ENCODE measurements around the gene ZSCAN10. TPM values are rescaled to one million over a fixed set of nuclear protein-coding genes. Genes with fewer than 3 reads are reported as not detected.

The ZSCAN10 gene
- total and polyA plus RNA-seq, 7 donors: 0.07 to 0.16 TPM; not detected in 5

DNA sequence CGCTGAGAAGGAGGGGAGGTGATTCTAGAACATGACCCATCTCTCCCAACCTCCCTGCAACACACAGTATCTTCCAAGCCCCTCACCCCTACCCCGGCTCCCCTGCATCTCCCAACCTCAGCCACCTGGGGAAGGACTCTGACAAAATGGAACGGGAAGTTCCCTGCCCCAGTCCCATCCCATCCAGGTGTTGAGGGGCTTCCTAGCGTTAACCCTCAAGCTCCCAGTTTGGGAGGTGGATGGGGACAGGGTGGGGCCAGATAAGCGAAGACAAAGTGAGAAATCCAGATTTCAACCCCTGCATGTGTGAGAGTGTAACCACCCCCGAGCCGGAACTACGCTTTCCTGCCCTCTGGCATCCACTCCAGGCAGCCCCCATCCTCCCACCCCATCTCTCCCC is 1.8 kb downstream of the ZSCAN10 start:
- ATAC-seq (no peak), DNase-seq (peak in 1 of 2 donors; percentile 24)
- 49 to 60% (median 50%) methylated on average over 8 of the region's 8 CpGs for WGBS, 3 donors
- TF ChIP-seq, protein P1, sequence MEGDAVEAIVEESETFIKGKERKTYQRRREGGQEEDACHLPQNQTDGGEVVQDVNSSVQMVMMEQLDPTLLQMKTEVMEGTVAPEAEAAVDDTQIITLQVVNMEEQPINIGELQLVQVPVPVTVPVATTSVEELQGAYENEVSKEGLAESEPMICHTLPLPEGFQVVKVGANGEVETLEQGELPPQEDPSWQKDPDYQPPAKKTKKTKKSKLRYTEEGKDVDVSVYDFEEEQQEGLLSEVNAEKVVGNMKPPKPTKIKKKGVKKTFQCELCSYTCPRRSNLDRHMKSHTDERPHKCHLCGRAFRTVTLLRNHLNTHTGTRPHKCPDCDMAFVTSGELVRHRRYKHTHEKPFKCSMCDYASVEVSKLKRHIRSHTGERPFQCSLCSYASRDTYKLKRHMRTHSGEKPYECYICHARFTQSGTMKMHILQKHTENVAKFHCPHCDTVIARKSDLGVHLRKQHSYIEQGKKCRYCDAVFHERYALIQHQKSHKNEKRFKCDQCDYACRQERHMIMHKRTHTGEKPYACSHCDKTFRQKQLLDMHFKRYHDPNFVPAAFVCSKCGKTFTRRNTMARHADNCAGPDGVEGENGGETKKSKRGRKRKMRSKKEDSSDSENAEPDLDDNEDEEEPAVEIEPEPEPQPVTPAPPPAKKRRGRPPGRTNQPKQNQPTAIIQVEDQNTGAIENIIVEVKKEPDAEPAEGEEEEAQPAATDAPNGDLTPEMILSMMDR (IDR thresholded peaks at IDR 0.05): no peak
- Histone ChIP-seq H3K4me1 (peaks cover 8% of the 10 kb centered on the region), H3K9me3 (no peaks in the 10 kb centered on the region), H3K36me3 (ENCODE audit: insufficient read depth in 1 of 2, low read depth in 1 of 2) (no peaks in the 10 kb centered on the region), H3K4me3 (no peak overlapping the region), H3K27ac (no peak overlapping the region), H3K27me3 (ENCODE audit: insufficient read depth in 3 of 3, low read length in 2 of 3) (peaks cover 0 to 5% (median 2%) of the 10 kb centered on the region in 3 donors)
- intact Hi-C loops (cut with DNase I): loop anchor here (5.0 kb wide), 1 partner anchor 35 kb away; no protein-coding TSS in a partner anchor

- peaks cover 0 to 5% (median 2%) of the 10 kb centered on the region in 3 donors for H3K27me3 ChIP-seq (ENCODE audit: insufficient read depth in 3 of 3, low read length in 2 of 3)
- ATAC-seq (no peak), DNase-seq (peak in 1 of 2 donors; percentile 14)
- WGBS, 3 donors: 88 to 90% (median 89%) methylated on average over 6 of the region's 6 CpGs
- H3K36me3 ChIP-seq (ENCODE audit: insufficient read depth in 1 of 2, low read depth in 1 of 2): no peaks in the 10 kb centered on the region
- intact Hi-C loops (cut with DNase I): loop anchor here (5.0 kb wide), 1 partner anchor 34 kb away; no protein-coding TSS in a partner anchor
- peaks cover 8% of the 10 kb centered on the region for H3K4me1 ChIP-seq
- H3K27ac ChIP-seq: no peak overlapping the region
- no peaks in the 10 kb centered on the region for H3K9me3 ChIP-seq
- TF ChIP-seq, protein P1 (IDR thresholded peaks at IDR 0.05): no peak
- no peak overlapping the region for H3K4me3 ChIP-seq
Observed at GRCh38 chr16:3096362-3096761, 2.7 kb downstream of the ZSCAN10 start.

DNA sequence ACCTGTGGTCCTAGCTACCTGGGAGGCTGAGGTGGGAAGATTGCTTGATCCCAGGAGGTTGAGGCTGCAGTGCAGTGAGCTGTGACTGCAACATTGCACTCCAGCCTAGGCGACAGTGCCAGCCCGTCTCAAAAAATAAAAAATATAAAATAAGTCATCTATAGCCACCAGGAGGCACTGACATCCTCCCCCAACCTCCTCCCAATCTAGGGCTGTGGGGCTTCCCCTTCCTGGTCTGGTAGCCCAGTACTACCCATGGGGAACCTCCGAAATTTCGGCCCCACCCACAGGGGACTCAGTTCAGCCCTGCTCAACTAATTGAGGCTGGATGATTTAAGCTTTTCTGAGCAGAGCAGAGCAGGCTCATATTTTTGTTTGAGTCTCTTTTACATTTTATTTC is 3.2 kb downstream of the ZSCAN10 start:
- intact Hi-C loops (cut with DNase I): loop anchor here (5.0 kb wide), 1 partner anchor 34 kb away; no protein-coding TSS in a partner anchor
- TF ChIP-seq, protein P1 (IDR thresholded peaks at IDR 0.05): peak; percentile 14
- peak in 1 of 2 donors; percentile 50 for DNase-seq

GRCh38 chr16:3094289-3095027 is 4.6 kb downstream of the ZSCAN10 start:
- ATAC-seq (no peak), DNase-seq (peak in 1 of 2 donors; percentile 19)
- H3K36me3 ChIP-seq (ENCODE audit: insufficient read depth in 1 of 2, low read depth in 1 of 2): no peaks in the 10 kb centered on the region
- H3K27ac ChIP-seq: no peak overlapping the region
- intact Hi-C loops (cut with DNase I): loop anchor here (5.0 kb wide), 1 partner anchor 32 kb away; no protein-coding TSS in a partner anchor
- H3K27me3 ChIP-seq (ENCODE audit: insufficient read depth in 3 of 3, low read length in 2 of 3): peaks cover 0 to 5% (median 0%) of the 10 kb centered on the region in 3 donors
- no peak overlapping the region for H3K4me3 ChIP-seq
- 82 to 90% (median 87%) methylated on average over 22 of the region's 22 CpGs for WGBS, 3 donors
- H3K9me3 ChIP-seq: no peaks in the 10 kb centered on the region
- TF ChIP-seq, protein P1 (IDR thresholded peaks at IDR 0.05): peak; percentile 29
- H3K4me1 ChIP-seq: no peaks in the 10 kb centered on the region

More for the DNA sequence above, 3.2 kb downstream of the ZSCAN10 start:
- Histone ChIP-seq H3K36me3 (ENCODE audit: insufficient read depth in 1 of 2, low read depth in 1 of 2) (no peaks in the 10 kb centered on the region), H3K27ac (no peak overlapping the region), H3K27me3 (ENCODE audit: insufficient read depth in 3 of 3, low read length in 2 of 3) (peaks cover 0 to 5% (median 2%) of the 10 kb centered on the region in 3 donors), H3K9me3 (no peaks in the 10 kb centered on the region), H3K4me3 (no peak overlapping the region), H3K4me1 (peaks cover 5% of the 10 kb centered on the region)
- WGBS, 3 donors: 30 to 42% (median 35%) methylated on average over 4 of the region's 4 CpGs
- no peak for ATAC-seq

Data from psoas muscle (tissue), 8 donors.